OCI-M2 (cell line): ENCODE results near the gene CBX8.

ENCODE experiments used
- DNase-seq: peaks from one replicate; lab custom pipeline; 2025; ENCODE audit not compliant: unreplicated experiment; lab: John Stamatoyannopoulos, UW

Gene CBX8

DNA sequence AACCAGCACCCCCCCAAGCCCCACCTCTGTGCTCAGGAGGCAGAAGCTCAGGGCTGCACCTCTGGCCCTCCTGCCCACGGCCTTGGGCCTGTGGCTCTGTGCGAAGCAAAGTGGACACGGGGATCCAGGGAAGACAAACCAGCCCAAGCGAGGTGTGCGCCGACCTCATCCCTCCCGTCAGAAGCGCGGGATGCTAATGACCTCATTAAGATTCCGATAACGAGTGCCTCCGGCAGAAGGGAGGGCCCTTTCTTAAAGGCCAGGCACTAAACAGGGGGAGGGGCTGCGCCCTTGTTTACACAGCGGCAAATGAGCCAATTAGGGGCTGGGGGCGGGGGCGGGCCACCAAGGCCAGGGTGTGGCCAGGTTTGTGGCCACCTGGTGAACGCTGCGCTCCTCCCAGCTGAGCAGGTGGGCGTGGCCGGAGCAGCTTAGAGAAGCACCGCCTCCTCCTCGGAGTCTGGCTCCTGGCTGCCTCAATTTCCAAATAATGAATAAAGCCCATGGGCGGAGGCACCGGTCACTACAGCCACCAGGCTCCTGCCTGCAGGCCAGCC lies 39.2 kb upstream of the CBX8 start:
- DNase-seq = no peak

- DNase-seq = no peak
Measured at GRCh38 chr17:79835470-79835899, 38.6 kb upstream of the CBX8 start.

- DNase-seq = no peak
Measured at GRCh38 chr17:79834565-79835469, 37.9 kb upstream of the CBX8 start.

- DNase-seq = no peak
Measured at GRCh38 chr17:79833744-79834564, 37.1 kb upstream of the CBX8 start.

DNA sequence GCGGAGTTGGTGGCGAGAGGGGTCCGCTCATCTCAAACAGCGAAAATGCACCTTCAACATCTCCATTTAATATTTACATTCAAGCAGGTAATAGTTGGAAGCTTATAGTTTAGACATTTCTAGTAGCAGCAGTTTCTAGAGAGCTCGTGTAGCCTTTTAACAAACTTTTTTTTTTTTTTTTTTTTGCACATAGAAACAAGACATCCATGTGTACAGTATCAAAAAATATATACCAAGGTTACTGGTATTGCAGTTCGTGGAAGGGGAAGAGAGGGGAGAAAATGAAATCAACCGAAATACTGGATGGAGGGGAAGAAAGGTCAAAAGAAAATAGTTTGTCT lies 36.2 kb upstream of the CBX8 start:
- DNase-seq = no peak

DNA sequence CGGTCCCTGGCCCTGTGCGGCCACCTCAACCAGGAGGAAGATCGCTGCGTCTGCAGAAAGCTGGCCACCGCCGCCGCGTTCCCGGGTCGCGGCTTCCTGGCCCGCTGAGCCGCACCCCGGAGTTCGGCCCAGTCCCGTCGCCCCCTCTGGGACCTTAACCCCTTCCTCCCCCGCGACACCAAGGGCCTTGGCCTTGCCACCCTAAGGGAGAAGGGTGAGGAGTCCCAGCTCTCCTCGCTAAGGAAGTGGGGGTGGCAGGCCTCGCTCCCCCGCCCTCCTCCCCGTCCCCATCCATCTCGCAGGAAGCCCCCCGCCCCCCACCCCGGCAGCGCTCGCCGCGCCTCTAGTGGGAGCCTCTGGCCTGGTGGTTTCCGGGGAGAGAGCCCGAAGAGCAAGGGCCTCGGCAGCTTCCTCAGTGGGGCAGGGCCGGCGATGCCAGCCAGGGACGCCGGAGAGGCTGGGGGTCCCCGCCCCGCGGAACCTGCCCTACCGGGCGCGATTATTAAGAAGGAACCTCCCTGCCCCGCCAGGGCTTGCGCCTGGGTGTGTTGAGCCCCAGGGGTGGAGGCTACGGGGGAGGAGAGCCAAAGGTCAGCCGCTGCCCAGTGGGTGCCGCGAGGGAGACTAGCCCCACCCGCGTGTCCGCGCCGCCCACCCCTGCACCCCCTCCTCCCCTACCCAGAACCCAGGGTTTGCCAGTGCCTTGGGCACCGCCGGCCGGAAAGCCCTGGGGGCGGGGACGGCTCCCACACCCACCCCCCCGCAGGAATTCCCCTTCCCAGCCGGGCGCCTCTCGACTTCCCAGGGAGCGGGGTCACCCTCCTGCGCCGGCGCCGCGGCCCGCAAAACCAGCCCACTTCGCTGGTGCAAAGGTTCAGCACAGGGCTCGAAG lies 35.6 kb upstream of the CBX8 start:
- no peak for DNase-seq

DNA sequence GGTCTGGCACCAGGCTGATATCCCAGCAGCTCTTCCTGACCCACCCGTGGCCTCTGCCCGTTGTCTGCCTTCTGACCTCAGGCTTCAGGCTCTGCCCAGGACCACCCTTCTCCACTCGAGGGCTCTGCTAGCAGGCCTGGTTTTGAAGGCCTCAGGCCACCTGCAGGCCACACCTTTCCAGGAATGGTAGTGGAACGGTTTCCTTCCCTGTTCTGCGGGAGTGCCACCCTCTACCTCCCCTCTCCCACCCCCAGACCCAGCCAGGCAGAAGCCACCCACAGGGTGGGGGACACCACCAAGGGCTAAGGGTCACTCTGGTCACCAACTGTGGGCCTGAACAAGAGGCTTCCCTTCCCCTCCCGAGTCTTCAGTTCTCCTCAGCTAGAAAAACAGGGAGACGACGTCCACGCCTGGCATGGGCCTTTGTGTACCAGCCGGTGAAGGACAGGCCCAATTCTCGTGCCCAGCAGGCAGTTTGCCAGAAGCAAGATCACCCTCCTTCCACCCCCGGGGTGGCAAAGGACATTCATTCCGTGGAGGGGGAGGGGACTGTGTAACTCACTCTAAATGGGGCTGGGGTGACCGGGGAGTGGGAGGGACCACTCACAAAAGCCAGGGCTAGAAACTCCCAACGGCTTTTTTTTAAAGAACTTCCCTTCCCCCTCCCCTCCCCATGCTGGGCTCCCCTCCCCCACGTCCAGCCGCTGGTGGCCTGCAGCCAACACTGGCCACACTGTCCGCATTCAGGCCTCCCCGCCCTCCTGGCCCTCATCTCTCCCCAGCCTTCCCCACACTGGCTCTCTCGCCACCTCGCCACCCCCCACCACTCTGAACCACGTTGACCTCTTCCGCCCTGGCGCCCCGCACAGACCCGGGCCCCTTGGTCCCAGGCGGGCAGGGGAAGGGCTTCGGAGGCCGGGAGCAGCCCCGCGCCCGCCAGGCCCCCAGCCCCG lies 34.7 kb upstream of the CBX8 start:
- no peak for DNase-seq

- no peak for DNase-seq
Measured at GRCh38 chr17:79830763-79831264, 33.9 kb upstream of the CBX8 start.

DNA sequence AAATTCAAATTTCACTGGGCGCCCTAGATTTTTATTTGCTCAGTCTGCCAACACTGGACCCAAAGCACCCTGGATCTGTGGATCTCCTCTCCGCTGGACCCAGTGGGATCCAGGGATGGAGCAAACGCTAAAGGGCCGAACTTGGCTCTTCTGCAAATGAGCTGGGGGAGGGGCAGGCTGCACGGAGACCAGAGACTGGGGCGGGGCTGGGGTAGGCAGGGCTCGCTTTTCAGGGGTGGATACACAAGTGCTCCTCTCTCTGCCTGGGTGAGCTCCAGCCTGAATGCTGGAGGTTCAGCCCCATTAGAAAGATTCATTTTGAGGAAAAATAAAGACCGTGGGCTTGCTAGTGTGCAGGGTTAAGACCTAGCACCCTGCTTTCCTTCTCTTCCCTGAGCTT lies 33.4 kb upstream of the CBX8 start:
- DNase-seq = no peak

DNA sequence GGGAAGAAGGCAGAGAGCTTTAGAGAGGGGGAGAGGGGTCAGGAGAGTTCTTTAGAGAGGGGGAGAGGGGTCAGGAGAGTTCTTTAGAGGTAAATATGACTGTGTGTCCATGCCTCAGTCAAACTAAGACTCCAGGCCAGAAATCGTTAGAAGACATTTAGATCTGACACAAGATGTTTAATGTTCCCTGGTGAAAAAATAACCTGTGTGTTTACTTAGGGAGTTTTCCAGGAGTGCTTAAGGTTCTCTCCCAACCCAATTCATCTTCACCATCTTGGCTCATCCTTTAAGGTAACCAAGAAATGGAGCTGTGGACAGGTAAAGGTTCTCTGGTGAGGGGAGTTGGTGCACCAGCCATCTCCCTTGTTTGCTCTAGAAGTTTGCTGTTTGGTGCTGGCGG lies 32.6 kb upstream of the CBX8 start:
- no peak for DNase-seq

GRCh38 chr17:79829004-79829403 lies 32.1 kb upstream of the CBX8 start:
- no peak for DNase-seq

GRCh38 chr17:79826841-79827578 lies 30.1 kb upstream of the CBX8 start:
- no peak for DNase-seq

- no peak for DNase-seq
Measured at GRCh38 chr17:79826204-79826680, 29.4 kb upstream of the CBX8 start.

GRCh38 chr17:79825580-79825921 lies 28.7 kb upstream of the CBX8 start:
- no peak for DNase-seq

DNA sequence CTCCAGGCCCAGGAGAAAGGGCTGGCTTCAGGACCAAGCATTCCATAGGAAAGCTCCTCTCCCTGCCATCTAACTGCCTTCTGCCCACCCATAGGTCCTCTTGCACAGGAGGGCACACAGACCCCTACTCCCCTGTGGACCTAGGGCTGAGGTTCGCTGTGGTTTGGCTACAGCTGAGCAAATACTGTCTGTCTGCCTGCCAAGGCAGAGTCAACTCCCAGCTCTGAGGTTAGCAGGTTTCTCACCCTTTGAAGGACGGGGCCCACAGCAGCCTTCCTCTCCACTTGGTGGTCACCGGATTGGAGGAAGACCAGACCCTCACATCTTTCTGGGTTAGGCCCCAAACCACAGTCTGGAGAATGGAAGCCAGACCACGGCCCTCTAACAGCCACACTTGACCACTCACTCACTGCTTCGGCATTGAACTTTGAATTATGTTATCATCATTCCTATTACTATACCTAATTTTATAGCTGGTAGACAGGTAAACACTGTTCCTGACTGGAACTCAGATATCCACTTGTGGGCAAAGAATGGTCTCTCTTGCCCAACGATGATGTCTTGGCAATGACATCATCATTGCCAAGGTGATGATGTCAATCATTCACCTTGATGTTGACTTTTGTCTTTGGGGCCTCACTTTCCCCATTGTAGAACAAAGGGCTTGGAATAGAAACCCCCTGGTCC lies 28.2 kb upstream of the CBX8 start:
- DNase-seq = no peak

DNA sequence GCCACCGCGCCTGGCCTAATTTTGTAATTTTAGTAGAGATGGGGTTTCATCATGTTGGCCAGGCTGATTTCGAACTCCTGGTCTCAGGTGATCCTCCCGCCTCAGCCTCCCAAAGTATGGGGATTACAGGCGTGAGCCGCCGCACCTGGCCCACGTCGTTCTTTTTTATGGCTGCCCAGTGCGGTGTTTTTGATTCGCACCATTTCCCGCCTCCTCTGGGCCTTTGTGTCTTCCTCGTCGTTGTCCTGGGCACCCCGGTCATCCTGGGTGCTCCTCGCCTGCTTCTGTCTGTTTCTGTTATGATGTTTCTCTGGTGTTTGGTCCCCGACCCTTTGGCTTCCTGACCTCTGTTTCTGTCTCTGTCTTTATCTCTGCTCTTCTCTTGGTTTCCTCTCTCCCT lies 27.4 kb upstream of the CBX8 start:
- no peak for DNase-seq

DNA sequence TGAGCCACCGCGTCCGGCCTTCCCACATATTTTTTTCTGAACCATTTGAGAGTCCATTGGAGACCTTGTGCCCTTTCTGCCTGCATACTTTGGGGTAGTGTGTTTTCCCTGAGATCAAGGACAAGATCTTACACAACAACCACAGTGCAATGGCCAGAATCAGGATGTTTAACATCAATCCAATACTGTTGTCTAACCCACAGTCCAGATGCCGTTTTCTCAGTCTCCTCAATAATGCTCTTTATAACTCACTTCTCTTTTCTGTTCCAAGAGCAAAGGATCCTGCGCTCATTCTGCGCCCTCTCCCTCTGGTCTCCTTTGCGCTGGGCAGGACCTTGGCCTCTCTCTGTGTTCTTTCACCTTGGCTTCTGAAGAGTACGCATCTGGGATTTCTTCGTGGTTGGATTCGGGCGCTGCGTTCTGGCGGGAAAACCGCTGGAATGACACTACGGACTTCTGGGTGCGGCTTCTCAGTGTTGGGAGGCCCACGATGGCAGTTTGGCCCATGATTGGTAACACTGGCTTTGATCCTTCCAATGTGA lies 25.8 kb upstream of the CBX8 start:
- no peak for DNase-seq
